ENCODE data around the gene ARL4C.

- TF ChIP-seq CTCF (IDR thresholded peaks at IDR 0.05): no peak
- TF ChIP-seq POLR2A (IDR thresholded peaks at IDR 0.05): no peak
Observed at GRCh38 chr2:234451852-234452625, 44.8 kb downstream of the ARL4C start.

Measured in testis (tissue), 2 donors.